GM21367 (cell line): Measurements from ENCODE around the gene TAF1B.
"Not testable (repeated sequence)": the region's sequence is repeated elsewhere in the genome, so short reads cannot be mapped to it uniquely, and the experiment has no call there.

Experiments
- ATAC-seq: cut with Tn5 transposase; IDR thresholded peaks from one replicate; pipeline ENCODE4 v1.9.1; 2021; ENCODE audit not compliant: unreplicated experiment

The TAF1B gene

DNA sequence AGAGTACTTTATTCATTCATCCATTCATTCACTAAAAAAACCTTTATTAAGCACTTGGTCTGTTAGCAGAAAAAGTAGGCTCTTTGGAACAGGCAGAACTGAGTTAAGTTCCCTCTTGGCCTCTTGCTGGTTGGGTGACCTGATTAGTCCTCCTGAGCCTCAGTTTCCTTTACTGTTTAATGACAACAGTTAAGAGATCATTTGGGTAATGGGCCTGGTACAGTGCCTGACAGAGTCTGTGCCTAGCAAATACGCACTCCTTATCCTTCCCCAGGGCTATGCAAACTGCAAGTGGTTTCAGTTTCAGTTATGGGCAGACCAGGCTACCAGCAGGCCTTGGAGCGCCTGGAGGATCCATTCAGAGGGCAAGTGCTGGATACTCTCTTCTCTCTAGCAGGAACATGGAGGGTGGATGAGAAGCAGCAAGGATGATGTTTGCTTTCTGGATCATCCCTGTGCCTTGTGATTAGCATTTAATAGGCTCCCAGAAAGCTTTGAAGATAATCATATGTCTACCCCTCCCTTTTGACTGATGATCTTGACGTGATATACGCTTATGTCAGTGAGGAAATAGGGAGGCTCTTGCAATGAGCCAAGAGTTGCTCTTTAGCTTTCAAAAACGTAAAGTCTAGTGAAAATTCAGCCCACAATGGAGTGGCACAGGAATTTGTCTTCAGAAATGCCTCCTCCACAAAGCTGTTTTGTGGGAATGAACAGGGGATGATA lies 12.4 kb upstream of the TAF1B start:
- ATAC-seq = no peak

GRCh38 chr2:9831670-9832069 lies 11.6 kb upstream of the TAF1B start:
- ATAC-seq = no peak

GRCh38 chr2:9832586-9832985 lies 10.7 kb upstream of the TAF1B start:
- ATAC-seq = no peak

DNA sequence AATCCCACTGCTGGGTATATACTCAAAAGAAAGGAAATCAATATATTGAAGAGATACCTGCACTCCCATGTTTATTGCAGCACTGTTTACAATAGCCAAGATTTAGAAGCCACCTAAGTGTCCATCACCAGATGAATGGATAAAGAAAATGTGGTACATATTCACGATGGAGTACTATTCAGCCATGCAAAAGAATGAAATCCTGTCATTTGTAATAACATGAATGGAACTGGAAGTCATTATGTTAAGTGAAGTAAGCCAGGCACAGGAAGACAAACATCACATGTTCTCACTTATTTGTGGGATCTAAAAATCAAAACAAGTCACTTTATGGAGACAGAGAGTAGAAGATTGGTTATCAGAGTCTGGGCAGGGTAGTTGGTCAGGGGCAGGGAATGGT lies 8.2 kb upstream of the TAF1B start:
- ATAC-seq = not testable (repeated sequence)

GRCh38 chr2:9836074-9836473 lies 7.2 kb upstream of the TAF1B start:
- no peak for ATAC-seq

GRCh38 chr2:9836517-9836916 lies 6.8 kb upstream of the TAF1B start:
- no peak for ATAC-seq

GRCh38 chr2:9837451-9837850 lies 5.8 kb upstream of the TAF1B start:
- ATAC-seq = no peak

DNA sequence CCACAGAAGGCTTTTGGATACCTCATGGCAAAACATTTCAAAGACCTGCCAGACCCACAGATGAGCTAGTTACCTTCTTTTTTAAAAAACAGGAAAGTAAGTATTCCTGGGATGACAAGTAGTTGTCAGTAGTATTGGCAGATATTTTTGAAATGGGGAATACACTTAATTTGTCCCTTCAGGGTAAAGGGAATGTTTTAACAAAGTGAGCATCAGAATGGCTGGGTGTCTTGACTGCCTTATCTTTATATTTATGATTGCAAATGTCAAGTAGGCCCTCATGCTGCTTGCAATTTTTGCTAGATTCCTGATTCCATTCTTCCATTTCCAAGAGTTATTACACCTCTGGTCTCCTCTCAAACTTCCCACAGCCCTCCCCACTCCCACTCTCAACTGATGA lies 4.9 kb upstream of the TAF1B start:
- no peak for ATAC-seq

DNA sequence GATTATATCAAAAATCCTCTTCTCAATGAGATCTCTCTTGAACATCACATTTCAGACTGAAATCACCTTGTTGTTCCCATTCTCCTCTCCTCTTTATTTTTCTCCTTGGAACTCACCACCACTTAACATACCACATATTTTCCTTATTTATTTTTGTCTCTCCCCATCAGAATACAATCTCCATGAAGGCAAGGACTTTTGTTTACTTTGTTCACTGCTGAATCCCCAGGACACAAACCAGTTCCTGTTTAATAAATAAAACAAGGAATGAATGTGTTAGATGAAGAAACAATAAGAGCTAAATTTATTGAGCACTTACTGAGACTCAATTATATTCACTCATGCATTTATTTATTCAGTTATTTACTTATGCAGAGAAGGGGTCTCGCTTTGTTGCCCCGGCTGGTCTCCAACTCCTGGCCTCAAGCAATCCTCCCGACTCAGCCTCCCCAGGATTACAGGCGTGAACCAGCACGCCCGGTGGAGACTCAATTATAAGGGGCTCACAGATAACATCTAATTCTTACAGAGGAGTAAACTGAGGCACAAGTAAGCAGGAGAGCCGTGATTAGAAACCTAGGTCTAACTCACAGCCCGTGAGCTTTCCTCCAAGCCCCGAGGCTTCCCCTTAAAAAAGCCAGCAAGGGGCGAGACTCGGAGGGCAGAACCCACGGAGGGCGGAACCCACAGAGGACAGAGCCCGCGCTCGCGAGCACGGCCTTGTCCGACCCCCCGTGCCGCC lies 616 bp upstream of the TAF1B start:
- ATAC-seq = no peak

GRCh38 chr2:9844036-9844483 lies 786 bp downstream of the TAF1B start:
- no peak for ATAC-seq

- ATAC-seq = peak; percentile 32
Observed at GRCh38 chr2:9844576-9844975, 1.3 kb downstream of the TAF1B start.

- ATAC-seq = no peak
Observed at GRCh38 chr2:9846554-9846953, 3.3 kb downstream of the TAF1B start.

- no peak for ATAC-seq
Observed at GRCh38 chr2:9847140-9847539, 3.9 kb downstream of the TAF1B start.

GRCh38 chr2:9852881-9853280 lies 9.6 kb downstream of the TAF1B start:
- no peak for ATAC-seq

DNA sequence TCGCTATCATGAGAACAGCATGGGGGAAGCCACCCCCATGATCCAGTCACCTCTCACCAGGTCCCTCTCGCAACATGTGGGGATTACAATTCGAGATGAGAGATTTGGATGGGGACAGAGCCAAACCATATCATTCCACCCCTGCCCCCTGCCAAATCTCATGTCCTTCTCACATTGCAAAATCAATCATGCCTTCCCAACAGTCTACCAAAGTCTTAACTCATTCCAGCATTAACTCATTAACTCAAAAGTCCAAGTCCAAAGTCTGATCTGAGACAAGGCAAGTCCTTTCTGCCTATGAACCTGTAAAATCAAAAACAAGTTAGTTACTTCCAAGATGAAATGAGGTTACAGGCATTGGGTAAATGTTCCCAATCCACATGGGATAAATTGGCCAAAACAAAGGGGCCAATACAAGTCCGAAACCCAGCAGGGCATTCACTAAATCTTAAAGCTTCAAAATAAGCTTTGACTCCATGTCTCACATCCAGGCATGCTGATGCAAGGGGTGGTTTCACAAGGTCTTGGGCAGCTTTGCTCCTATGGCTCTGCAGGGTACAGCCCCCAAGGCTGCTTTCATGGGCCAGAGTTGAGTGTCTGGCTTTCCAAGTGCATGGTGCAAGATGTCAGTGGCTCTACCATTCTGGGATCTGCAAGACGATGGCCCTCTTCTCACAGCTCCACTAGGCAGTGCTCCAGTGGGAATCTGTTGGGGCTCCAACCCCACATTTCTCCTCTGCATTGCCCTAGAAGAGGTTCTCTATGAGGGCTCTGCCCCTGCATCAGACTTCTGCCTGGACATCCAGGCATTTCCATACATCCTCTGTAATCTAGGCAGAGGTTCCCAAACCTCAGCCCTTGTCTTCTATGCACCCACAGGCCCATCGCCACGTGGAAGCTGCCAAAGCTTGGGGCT lies 14.8 kb downstream of the TAF1B start:
- no peak for ATAC-seq

DNA sequence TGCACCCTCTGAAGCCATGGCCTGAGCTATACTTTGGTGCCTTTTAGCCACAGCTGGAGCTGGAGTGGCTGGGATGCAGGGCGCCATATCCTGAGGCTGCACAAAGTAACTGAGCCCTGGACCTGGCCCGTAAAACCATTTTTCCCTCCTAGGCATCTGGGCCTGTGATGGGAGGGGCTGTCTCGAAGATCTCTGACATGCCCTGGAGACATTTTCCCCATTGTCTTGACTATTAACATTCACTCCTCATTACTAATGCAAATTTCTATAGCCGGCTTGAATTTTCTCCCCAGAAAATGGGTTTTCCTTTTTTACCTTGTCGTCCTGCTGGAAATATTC lies 15.4 kb downstream of the TAF1B start:
- no peak for ATAC-seq

DNA sequence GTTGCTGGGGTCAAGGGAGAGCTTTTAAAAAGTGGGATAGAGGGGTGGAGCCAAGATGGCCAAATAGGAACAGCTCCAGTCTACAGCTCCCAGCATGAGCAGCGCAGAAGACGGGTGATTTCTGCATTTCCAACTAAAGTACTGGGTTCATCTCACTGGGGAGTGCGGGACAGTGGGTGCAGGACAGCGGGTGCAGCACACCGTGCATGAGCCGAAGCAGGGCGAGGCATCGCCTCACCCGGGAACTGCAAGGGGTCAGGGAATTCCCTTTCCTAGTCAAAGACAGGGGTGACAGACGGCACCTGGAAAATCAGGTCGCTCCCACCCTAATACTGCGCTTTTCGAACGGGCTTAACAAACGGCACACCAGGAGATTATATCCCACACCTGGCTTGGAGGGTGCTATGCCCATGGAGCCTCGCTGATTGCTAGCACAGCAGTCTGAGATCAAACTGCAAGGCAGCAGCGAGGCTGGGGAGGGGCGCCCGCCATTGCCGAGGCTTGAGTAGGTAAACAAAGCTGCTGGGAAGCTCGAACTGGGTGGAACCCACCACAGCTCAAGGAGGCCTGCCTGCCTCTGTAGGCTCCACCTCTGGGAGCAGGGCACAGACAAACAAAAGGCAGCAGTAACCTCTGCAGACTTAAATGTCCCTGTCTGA lies 17.8 kb downstream of the TAF1B start:
- not testable (repeated sequence) for ATAC-seq

- no peak for ATAC-seq
Observed at GRCh38 chr2:9867881-9868280, 24.6 kb downstream of the TAF1B start.

DNA sequence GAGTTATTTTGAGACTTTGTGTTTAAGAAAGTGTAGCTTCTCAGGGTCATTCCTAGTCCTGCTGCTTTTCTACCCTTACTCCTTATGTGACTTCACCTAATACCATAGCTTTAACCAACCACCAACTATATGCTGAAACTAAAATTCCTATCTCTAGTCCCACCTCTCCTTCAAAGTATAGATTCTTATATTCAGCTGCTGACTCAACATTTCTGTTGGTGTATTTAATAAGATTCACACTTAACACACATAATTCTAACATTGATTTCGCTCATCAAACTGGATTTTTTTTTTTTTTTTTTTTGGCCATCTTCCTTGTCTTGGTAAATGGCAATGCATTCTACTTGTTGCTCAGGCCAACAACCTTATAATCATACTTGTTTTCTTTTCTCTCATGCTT lies 30.1 kb downstream of the TAF1B start:
- ATAC-seq = no peak

DNA sequence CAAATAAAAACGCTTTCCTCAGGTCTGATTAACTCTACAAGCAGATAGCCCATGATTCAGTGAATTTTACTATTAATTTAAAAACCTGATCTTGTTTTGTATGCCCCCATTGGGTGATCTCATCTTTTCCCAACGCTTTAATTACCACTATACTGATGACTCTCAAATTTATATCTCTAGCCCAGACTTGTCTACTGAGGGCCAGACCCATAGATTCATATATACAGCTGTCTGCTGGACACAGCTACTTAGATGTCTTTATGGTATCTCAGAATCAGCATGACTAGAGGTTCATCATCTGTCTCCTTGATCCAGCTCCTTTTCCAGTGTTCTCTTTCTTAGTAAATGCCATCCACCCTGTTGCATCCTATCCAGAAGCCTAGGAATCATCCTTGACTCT lies 33.8 kb downstream of the TAF1B start:
- ATAC-seq = no peak

DNA sequence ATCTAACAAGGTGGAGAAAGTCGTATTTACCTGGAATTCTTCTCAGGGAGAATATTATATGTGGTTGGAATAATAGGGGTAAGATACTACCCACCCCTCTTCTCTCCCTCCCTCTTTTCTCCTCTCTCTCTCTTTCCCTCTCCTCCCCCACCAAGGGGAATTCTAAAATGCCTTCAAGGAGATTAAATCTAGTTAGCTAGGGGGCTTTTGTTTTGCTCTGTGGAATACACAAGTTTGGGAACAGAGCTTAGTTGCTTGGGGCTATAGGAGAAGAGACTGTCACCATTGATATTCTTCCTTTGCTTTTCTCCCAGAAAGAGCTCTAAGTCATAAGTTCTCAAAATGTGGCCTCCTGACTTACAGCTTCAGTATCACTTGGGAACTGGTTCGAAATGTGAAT lies 34.5 kb downstream of the TAF1B start:
- ATAC-seq = no peak
